Lung microvascular endothelial cell (primary cell): ENCODE data around the gene ZP1. TPM values are rescaled to one million over a fixed set of nuclear protein-coding genes. Genes with fewer than 3 reads are reported as not detected.
A peak's percentile ranks its signal among the peaks of the same experiment; 100 is the strongest.

ENCODE experiments used
- DNase-seq, 2 donors: peaks; one replicate each; pipeline versions ENCODE4 v3.0.0 to v3.0.0-alpha.2; 2010; ENCODE audit warnings: low read depth in 2 of 2
- total RNA-seq: library from RNA; depleted of rRNA; stranded (reverse); fragments of >200 nt; gene quantifications from 2 replicates; pipeline ENCODE4 v1.2.1, GENCODE V29; 2014

ZP1 gene
- total RNA-seq, 1 donor from 2014 or later = not detected

DNA sequence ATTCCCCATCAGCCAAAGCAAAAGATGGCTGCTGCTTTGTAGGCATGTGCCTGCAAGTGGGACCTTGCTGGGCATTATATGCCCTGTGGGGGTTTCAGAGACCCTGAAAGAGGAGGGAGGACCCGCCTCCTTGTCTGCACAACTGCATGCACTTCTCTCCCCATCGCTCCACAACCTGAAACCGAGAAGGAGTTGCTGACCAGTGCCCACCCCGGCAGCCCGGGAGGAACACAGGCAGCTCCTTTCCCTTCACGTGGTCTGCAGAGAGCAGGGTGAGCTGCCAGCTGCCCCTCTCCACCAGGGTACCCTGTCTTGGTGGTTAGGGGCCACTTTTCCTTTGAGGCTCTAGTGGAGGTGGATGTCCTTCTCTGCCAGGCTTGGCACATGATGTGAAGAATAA lies 55.6 kb downstream of the ZP1 start:
- no peak for DNase-seq

DNA sequence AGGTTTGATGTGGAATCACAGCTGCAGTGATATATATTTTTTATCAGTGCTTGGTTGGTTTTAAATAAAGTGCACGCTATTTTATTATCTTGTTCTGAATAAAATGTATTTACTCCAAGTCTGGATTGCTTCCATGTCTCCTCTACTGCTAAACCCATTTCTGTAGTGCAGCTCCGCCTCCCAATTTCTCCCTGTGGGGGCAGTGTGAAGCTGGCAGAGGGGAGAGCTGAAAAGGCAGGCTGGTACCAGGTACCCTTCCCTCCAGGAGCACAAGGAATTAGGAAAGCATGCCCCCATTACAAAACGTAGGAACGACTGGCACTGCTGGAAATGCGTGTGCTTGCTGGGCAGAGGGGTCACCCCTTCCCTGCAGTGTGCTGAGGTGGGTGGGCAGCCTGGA lies 56.0 kb downstream of the ZP1 start:
- DNase-seq = no peak

DNA sequence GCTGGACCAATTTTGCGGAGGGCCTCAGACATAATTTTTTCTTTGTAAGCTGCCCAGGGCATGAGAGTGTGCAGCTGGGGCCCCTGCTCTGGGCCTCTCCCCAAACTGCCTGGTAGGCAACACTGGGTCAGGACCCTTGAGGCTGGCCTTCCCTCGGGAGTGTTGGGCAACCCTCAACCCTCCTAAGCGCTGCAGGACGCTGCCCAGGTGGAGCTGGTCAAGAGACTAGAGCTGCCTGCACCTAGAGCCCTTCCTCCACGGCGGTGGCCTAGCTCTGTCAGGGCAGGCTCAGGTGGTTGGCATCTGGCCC lies 56.4 kb downstream of the ZP1 start:
- DNase-seq = no peak

DNA sequence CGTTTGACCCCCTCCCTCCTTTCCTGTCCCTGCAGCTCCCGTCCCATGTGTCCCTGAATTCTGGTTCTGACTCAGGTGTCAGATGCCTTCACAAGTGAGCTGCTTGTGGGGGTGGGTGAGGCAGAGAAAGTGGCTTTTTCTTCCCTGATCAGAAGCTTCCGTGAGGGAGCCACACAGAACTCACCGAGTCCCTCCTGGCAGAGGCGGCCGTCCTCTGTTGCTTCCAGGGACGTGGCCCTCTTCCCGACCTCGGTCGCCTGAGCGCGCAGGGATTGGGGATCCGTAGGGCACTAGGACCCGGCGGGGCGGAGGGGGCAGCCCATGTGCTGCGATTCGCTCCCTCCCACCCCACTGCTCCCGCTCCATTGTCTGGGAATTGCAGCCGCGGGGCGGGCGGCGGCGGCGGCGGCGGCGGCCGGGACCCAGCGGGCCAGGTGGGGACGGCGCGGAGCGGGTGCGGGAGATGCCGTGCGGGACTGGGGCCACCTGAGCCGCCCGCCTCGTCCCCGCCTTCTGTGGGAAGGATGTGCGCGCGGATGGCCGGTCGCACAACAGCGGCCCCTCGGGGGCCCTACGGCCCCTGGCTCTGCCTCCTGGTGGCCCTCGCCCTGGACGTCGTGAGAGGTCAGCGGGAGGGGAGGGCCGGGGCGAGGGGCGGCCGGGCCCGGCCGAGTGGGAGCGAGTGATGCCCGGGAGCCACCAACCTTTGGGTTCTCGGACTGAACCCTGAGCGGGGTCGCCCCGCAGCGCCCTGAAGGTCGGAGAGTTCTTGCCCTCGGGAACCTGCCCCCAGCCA lies 57.0 kb downstream of the ZP1 start, which contains the start of gene TMEM132A:
Gene TMEM132A (plus strand): TSS at position 351 of the 796 bp plus-strand sequence. CDS start 174 bp downstream, at position 525.
- DNase-seq = peak; percentile 79 to 84

Other genes starting within 250 kb of the ZP1 start
- not detected in 2 replicates for gene MS4A8, start 167.9 kb upstream of the ZP1 start, total RNA-seq
- gene MS4A18, start 142.8 kb upstream of the ZP1 start, total RNA-seq = not detected in 2 replicates
- gene MS4A15, start 110.7 kb upstream of the ZP1 start, total RNA-seq = not detected in 2 replicates
- gene MS4A10, start 82.2 kb upstream of the ZP1 start, total RNA-seq = not detected in 2 replicates
- gene CCDC86, start 25.4 kb upstream of the ZP1 start, total RNA-seq = 10.1 and 11.6 TPM in 2 replicates
- under 0.01 TPM in 1 of 2 replicates, not detected in the other for gene PTGDR2, start 11.6 kb upstream of the ZP1 start, total RNA-seq
- 44.6 and 47.1 TPM in 2 replicates for gene PRPF19, start 39.0 kb downstream of the ZP1 start, total RNA-seq
- 68.6 and 70.2 TPM in 2 replicates for gene TMEM109, start 46.6 kb downstream of the ZP1 start, total RNA-seq
- gene TMEM132A, start 56.9 kb downstream of the ZP1 start, total RNA-seq = 49.7 and 56.2 TPM in 2 replicates
- 4.6 and 6.0 TPM in 2 replicates for gene SLC15A3, start 84.6 kb downstream of the ZP1 start, total RNA-seq
- gene CD6, start 104.1 kb downstream of the ZP1 start, total RNA-seq = not detected in 2 replicates
- gene CD5, start 234.9 kb downstream of the ZP1 start, total RNA-seq = not detected in 2 replicates